SJCRH30 (cell line): ENCODE data around the gene DEPP1. TPM values are rescaled to one million over a fixed set of nuclear protein-coding genes. Genes with fewer than 3 reads are reported as not detected.

Experiments
- DNase-seq, 2 experiments: peaks; one replicate each; pipeline ENCODE4 v3.0.0-alpha.2; 2015 to 2020
- H3K27ac ChIP-seq: fragments of 250-450 bp; sonication (Bioruptor Pico); 2 replicates; pipeline ENCODE4 v1.5.1; 2020; ENCODE audit warnings: mild to moderate bottlenecking, moderate library complexity
- H3K27me3 ChIP-seq: fragments of 250-450 bp; sonication (Bioruptor Pico); 2 replicates; pipeline ENCODE4 v1.5.1; 2020; ENCODE audit warnings: mild to moderate bottlenecking, moderate library complexity
- H3K36me3 ChIP-seq: fragments of 250-450 bp; sonication (Bioruptor Pico); 2 replicates; pipeline ENCODE4 v1.5.1; 2020; ENCODE audit warnings: mild to moderate bottlenecking, moderate library complexity
- H3K4me1 ChIP-seq: fragments of 250-450 bp; sonication (Bioruptor Pico); 2 replicates; pipeline ENCODE4 v1.5.1; 2020; ENCODE audit warnings: mild to moderate bottlenecking, moderate library complexity
- H3K4me3 ChIP-seq: fragments of 250-450 bp; sonication (Bioruptor Pico); 2 replicates; pipeline ENCODE4 v1.5.1; 2020; ENCODE audit warnings: mild to moderate bottlenecking, moderate library complexity
- H3K9me3 ChIP-seq: fragments of 250-450 bp; sonication (Bioruptor Pico); replicated peaks from 2 replicates; pipeline ENCODE4 v1.5.1; 2020; ENCODE audit warnings: mild to moderate bottlenecking, moderate library complexity
- total RNA-seq: library from RNA; depleted of rRNA; stranded (reverse); fragments of >200 nt; shearing (Covaris generic); gene quantifications from 2 replicates; pipeline ENCODE4 v1.2.3, GENCODE V29; 2014

DEPP1 gene
- total RNA-seq, 1 experiment from 2014 or later = 0.24 TPM

DNA sequence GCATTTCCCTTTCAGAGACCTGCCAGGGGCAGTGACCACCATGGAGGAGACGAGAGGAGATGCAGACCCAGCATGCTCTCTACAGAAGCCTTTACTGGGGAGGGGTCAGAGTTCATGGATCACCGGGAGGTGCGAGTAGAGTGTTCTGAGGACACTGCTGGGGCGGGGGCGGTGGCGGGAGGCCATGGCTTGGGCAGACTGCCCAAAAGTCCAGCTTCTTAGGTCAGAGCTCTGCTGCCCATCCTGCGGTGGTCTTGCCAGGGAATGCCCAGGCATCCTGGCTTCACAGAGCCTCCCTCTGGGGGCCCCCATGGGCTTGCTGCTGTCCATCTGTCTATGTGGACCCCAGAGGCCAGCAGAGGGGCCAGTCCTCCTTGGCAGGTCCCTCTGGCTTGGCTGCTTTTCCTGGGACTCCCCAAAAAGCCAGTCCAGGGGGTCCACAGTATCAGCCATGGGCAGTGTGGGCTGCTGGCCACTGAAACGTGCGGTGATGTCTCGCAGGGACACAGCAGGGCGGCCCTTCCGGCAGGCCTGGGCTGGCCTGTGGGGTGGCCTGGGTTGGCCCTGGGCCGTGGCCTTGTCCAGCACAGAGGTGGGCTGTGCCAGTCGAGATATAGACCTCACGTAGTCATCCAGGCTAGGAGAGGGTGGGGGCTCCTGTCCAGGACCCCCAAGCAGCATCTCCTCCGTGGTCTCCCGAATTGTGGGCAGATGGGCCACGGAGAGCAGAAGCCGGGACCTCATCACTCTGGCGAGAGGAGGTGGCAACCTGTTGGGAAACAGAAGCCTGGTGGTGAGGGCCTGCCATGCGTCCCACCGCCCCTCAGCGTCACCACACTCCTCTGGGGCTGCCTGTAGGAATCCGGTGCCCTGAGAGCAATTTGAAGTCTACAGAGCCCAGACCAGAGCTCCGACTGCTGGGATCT, 1.1 kb downstream of the DEPP1 start:
- DNase-seq = no peak
- Histone ChIP-seq H3K27me3 (no peaks in the 10 kb centered on the region), H3K27ac (no peak overlapping the region), H3K9me3 (no peaks in the 10 kb centered on the region), H3K36me3 (no peaks in the 10 kb centered on the region), H3K4me3 (no peak overlapping the region), H3K4me1 (peaks cover 57% of the 10 kb centered on the region)

DNA sequence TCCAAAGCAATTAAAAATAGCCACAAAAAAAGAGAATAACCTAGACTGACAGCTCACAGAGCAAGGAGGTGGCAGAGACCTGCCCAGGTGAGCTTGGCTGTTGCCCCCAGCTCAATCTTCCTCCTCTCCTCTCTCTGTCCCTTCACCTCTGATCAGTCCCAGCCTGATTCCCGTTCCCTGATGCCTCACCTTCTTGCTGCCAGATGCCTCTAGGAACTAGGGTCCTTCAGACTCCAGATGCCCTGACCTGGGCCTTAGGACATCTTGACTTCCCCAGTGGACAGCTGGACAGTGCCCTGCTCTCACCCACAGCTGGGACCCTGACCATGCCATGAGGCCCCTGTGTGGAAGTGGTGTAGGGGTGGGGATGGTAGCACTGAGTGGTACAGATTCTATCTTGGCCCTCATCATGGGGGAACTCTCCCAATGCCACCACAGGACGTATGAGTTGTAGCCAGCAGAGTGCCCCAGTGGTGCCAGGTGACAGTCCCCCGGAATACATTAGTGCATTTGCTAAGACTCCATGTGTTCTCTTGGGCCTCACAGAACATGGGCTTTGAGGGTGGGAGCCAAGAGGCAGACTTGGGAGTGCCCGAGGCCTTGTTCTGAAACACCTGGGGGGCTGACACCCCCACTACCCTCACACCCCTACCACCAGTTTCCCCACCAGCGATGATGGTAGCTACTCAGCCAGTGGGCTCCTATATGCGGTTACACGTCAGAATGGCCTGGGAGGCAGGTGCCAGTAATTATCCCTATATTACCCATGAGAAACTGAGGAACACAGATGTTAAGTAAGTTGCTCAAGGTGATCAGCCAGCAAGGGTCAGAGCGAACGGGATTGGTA, 2.0 kb downstream of the DEPP1 start:
- DNase-seq = no peak
- H3K9me3 ChIP-seq = no peaks in the 10 kb centered on the region
- no peak overlapping the region for H3K27ac ChIP-seq
- H3K4me1 ChIP-seq = peaks cover 55% of the 10 kb centered on the region
- no peaks in the 10 kb centered on the region for H3K36me3 ChIP-seq
- H3K27me3 ChIP-seq = no peaks in the 10 kb centered on the region
- no peak overlapping the region for H3K4me3 ChIP-seq

- DNase-seq = peak; percentile 59 to 75
- no peaks in the 10 kb centered on the region for H3K27me3 ChIP-seq
- H3K4me3 ChIP-seq = no peak overlapping the region
- 0 out of 2 replicates have a peak, but pooled peaks cover 3% of the 10 kb centered on the region for H3K36me3 ChIP-seq
- H3K9me3 ChIP-seq = no peaks in the 10 kb centered on the region
- H3K27ac ChIP-seq = no peak overlapping the region
- peaks cover 46% of the 10 kb centered on the region for H3K4me1 ChIP-seq
Measured at GRCh38 chr10:44975431-44976331, 2.9 kb downstream of the DEPP1 start.

DNA sequence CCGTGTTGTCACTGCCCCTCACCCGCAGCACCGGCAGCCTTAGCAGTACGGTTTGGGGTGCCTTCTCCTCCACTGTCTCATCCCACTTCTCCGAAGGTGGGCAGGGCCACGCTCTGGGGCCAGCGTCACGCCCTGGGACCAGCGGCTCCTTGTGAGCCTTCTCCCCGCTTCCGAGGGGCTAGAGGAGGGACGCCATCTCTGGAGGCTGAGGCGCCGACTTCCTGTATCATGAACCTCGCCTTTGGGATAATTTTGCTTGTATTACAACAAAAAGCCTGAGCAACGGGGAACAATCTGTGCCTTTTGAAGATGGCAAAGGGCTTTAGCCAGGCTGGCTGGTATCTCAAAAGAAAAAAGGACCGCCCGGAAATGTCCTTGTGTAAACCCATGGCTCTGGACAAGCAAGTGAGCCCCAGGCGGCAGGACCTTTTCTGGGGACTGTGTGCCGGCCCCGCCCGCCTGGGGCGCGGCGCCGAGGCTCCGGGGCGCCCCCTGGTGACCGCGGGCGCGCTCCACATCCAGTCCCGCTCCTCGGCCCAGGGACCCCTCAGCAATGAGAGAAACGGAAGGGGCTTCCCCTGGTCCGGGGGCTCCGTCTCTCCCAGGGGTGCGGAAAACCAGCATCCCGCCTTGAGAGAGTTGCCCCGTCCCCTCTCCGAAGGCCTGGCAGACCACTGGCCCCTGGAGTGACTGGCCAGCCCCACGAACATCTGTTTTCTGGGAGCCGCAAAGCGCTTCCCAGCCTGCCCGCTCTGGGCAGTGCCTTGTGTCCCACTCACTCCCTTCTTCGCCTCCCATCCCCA, 3.8 kb downstream of the DEPP1 start:
- no peak overlapping the region for H3K4me3 ChIP-seq

GRCh38 chr10:44974082-44974627, 4.5 kb downstream of the DEPP1 start:
- Histone ChIP-seq H3K27ac (no peak overlapping the region; the same call in 1 of the 2 replicates), H3K36me3 (0 out of 2 replicates have a peak, but pooled peaks cover 3% of the 10 kb centered on the region), H3K4me1 (peaks cover 31% of the 10 kb centered on the region), H3K4me3 (no peak overlapping the region), H3K9me3 (no peaks in the 10 kb centered on the region), H3K27me3 (no peaks in the 10 kb centered on the region)
- DNase-seq = no peak

More for the DNA sequence above, 3.8 kb downstream of the DEPP1 start:
- H3K9me3 ChIP-seq = no peaks in the 10 kb centered on the region
- 0 out of 2 replicates have a peak, but pooled peaks cover 3% of the 10 kb centered on the region for H3K36me3 ChIP-seq
- H3K4me1 ChIP-seq = peaks cover 37% of the 10 kb centered on the region
- H3K27ac ChIP-seq = peak overlapping the region; percentile 17; the same call in 1 of the 2 replicates
- DNase-seq = peak in 1 of 2 experiments; percentile 34
- H3K27me3 ChIP-seq = no peaks in the 10 kb centered on the region

DNA sequence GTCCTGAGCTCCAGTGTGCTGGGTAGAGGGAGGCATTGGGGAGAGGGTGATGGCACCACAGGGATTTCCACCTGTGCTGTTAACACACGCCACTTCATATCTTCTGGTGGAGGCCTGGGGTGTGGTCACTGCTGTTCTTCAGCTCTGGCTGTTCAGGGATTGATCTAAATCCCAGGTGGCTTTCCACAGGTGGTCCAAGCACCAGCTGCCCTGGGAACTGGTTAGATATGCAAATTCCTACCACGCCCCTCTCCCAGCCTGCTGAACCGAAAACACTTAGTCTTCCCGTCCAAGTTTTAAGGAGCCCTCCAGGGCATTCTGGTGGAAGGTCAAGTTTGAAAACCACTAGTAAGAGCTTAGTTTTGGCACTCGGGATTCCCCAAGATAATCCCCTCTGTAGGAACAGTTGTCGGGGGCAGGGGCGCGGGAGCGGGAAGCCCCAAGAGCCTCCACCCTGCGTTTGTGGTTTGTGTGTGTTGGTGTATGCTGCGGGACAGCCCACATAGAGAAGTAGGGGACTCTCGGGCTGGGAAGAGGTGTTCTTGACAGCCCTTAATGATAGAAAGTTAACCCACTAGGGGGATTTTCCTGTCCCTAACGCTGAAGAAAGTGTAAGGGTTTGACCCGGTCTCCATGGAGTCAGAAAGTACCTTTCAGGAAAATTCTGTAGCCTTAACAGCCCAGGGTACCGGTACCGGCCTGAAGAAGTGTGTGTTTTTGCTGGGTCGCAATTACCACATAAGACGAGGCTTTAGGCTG, 5.1 kb downstream of the DEPP1 start:
- Histone ChIP-seq H3K27ac (no peak overlapping the region), H3K4me1 (peaks cover 24% of the 10 kb centered on the region), H3K9me3 (no peaks in the 10 kb centered on the region), H3K4me3 (no peak overlapping the region), H3K36me3 (0 out of 2 replicates have a peak, but pooled peaks cover 3% of the 10 kb centered on the region), H3K27me3 (no peaks in the 10 kb centered on the region)
- DNase-seq = peak; percentile 44 to 52

GRCh38 chr10:44972874-44973306, 5.7 kb downstream of the DEPP1 start:
- no peak overlapping the region for H3K4me3 ChIP-seq
- peaks cover 20% of the 10 kb centered on the region for H3K4me1 ChIP-seq
- no peak for DNase-seq
- H3K36me3 ChIP-seq = 0 out of 2 replicates have a peak, but pooled peaks cover 3% of the 10 kb centered on the region
- H3K9me3 ChIP-seq = no peaks in the 10 kb centered on the region
- H3K27me3 ChIP-seq = no peaks in the 10 kb centered on the region
- H3K27ac ChIP-seq = no peak overlapping the region

GRCh38 chr10:44971935-44972757, 6.5 kb downstream of the DEPP1 start:
- H3K4me3 ChIP-seq = no peak overlapping the region
- no peak overlapping the region for H3K27ac ChIP-seq
- no peak for DNase-seq
- no peaks in the 10 kb centered on the region for H3K27me3 ChIP-seq
- no peaks in the 10 kb centered on the region for H3K9me3 ChIP-seq
- 0 out of 2 replicates have a peak, but pooled peaks cover 3% of the 10 kb centered on the region for H3K36me3 ChIP-seq
- H3K4me1 ChIP-seq = peaks cover 20% of the 10 kb centered on the region

DNA sequence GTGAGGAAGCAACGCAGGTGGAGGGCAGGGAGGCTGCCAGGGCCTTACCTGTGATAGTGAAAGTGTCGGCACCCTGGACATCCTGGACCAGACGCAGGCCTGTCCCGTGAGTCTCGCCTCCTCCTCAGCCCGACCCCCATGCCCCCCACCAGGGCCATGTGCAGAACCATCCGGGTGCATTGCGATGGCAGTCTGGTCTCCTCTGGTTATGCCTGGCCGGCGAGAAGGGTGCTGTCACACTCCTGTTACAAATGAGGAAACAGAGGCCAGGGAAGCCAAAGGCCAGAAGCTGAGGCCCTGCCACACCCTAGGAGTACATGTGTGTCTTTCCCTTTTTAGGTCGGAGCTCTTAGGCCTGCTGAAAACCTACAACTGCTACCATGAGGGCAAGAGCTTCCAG, 7.2 kb downstream of the DEPP1 start:
- H3K4me3 ChIP-seq = no peak overlapping the region
- H3K36me3 ChIP-seq = 0 out of 2 replicates have a peak, but pooled peaks cover 3% of the 10 kb centered on the region
- no peak for DNase-seq
- no peaks in the 10 kb centered on the region for H3K9me3 ChIP-seq
- H3K27ac ChIP-seq = no peak overlapping the region
- H3K4me1 ChIP-seq = peaks cover 20% of the 10 kb centered on the region
- no peaks in the 10 kb centered on the region for H3K27me3 ChIP-seq

DNA sequence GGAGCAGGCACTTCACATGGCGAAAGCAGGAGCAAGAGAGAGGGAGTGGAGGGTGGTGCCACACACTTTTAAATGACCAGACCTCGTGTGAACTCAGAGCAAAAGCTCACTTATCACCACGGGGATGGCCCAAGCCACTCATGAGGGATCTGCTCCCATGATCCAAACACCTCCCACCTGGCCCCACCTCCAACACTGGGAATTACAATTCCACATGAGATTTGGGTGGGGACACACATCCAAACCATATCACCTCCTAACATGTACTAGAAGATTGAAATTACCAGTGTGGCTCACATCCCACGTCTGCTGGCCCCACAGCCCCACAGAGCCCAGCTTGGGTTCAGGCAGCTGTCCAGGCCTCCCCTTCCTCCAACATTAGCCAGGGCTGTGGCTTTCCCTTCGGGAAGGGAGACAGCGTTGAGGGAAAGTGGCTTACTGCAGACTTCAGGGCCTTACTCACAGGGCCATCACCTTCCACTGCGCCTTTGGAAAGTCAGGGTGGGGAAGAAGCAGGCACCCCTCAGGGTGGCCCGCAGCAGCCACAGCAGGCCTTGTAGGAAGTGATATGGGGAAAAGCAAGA, 7.7 kb downstream of the DEPP1 start:
- H3K27me3 ChIP-seq = no peaks in the 10 kb centered on the region
- H3K4me1 ChIP-seq = peaks cover 19% of the 10 kb centered on the region
- no peak for DNase-seq
- H3K27ac ChIP-seq = no peak overlapping the region
- H3K9me3 ChIP-seq = no peaks in the 10 kb centered on the region
- no peak overlapping the region for H3K4me3 ChIP-seq
- 0 out of 2 replicates have a peak, but pooled peaks cover 3% of the 10 kb centered on the region for H3K36me3 ChIP-seq

- Histone ChIP-seq H3K4me1 (peaks cover 26% of the 10 kb centered on the region), H3K27ac (no peak overlapping the region), H3K36me3 (0 out of 2 replicates have a peak, but pooled peaks cover 3% of the 10 kb centered on the region), H3K4me3 (no peak overlapping the region), H3K9me3 (no peaks in the 10 kb centered on the region), H3K27me3 (no peaks in the 10 kb centered on the region)
- DNase-seq = no peak
Measured at GRCh38 chr10:44969854-44970253, 8.8 kb downstream of the DEPP1 start.
